SK-N-MC (cell line): ENCODE data around the gene ADGRA1.

ENCODE experiments used
- EZH2 ChIP-seq: fragments of 200-600 bp; sonication (generic); IDR thresholded peaks from one replicate; pipeline ENCODE4 v1.6.1; 2017; ENCODE audit warnings: antibody characterized with exemption
- POLR2AphosphoS5 ChIP-seq: IDR thresholded peaks from 2 replicates; pipeline ENCODE4 v1.6.1; 2012; ENCODE audit warnings: mild to moderate bottlenecking, low read depth, low read length, borderline replicate concordance

- TF ChIP-seq EZH2 = no peak
- no peak for TF ChIP-seq POLR2AphosphoS5
Measured at GRCh38 chr10:133158437-133158755, 70.7 kb downstream of the ADGRA1 start.
